HG02852 (cell line): ENCODE data around the gene P2RY4.
"Not testable (repeated sequence)": the region's sequence is repeated elsewhere in the genome, so short reads cannot be mapped to it uniquely, and the experiment has no call there.

Source experiments
- ATAC-seq: cut with Tn5 transposase; IDR thresholded peaks from one replicate; pipeline ENCODE4 v1.9.1; 2021; ENCODE audit warnings: mild to moderate bottlenecking, moderate library complexity; ENCODE audit not compliant: unreplicated experiment

The P2RY4 gene

GRCh38 chrX:70260104-70260503, at the start of gene P2RY4:
Gene P2RY4 (minus strand): TSS chrX:70260204. CDS start chrX:70259624, 580 bp downstream.
- ATAC-seq: no peak

GRCh38 chrX:70301716-70302115, 41.7 kb upstream of the P2RY4 start:
- no peak for ATAC-seq

GRCh38 chrX:70293621-70294020, 33.6 kb upstream of the P2RY4 start:
- no peak for ATAC-seq

- ATAC-seq: no peak
Measured at GRCh38 chrX:70292788-70293187, 32.8 kb upstream of the P2RY4 start.

GRCh38 chrX:70289793-70290770, 30.1 kb upstream of the P2RY4 start, which contains the start of the genes KIF4A and PDZD11:
Gene KIF4A (plus strand): TSS chrX:70290104. CDS start chrX:70290459, 355 bp downstream.
Gene PDZD11 (minus strand): TSS chrX:70289927. CDS start chrX:70289341, 586 bp downstream.
- peak; percentile 95 for ATAC-seq

- peak; percentile 18 for ATAC-seq
Measured at GRCh38 chrX:70289168-70289792, 29.3 kb upstream of the P2RY4 start.

GRCh38 chrX:70281951-70282350, 21.9 kb upstream of the P2RY4 start, which contains the start of gene RAB41:
Gene RAB41 (plus strand): TSS chrX:70282172. CDS start chrX:70282218, 46 bp downstream.
- ATAC-seq: no peak

GRCh38 chrX:70280573-70280972, 20.6 kb upstream of the P2RY4 start:
- ATAC-seq: no peak

- ATAC-seq: no peak
Measured at GRCh38 chrX:70279081-70279480, 19.1 kb upstream of the P2RY4 start.

- not testable (repeated sequence) for ATAC-seq
Measured at GRCh38 chrX:70274029-70274428, 14.0 kb upstream of the P2RY4 start.

- no peak for ATAC-seq
Measured at GRCh38 chrX:70268034-70268433, 8.0 kb upstream of the P2RY4 start, which contains the start of gene ARR3. Gene ARR3 (plus strand): TSS chrX:70268334. CDS start chrX:70269386, 1,052 bp downstream.

- no peak for ATAC-seq
Measured at GRCh38 chrX:70264784-70265183, 4.8 kb upstream of the P2RY4 start.

- no peak for ATAC-seq
Measured at GRCh38 chrX:70262952-70263567, 3.1 kb upstream of the P2RY4 start.

GRCh38 chrX:70257423-70258288, 2.3 kb downstream of the P2RY4 start:
- no peak for ATAC-seq

- no peak for ATAC-seq
Measured at GRCh38 chrX:70255452-70255851, 4.6 kb downstream of the P2RY4 start.

- ATAC-seq: no peak
Measured at GRCh38 chrX:70254909-70255308, 5.1 kb downstream of the P2RY4 start.

- ATAC-seq: no peak
Measured at GRCh38 chrX:70254063-70254400, 6.0 kb downstream of the P2RY4 start.

GRCh38 chrX:70253377-70254062, 6.5 kb downstream of the P2RY4 start:
- ATAC-seq: no peak

- ATAC-seq: no peak
Measured at GRCh38 chrX:70252491-70252890, 7.5 kb downstream of the P2RY4 start.

GRCh38 chrX:70247252-70247651, 12.8 kb downstream of the P2RY4 start:
- no peak for ATAC-seq
